Activated CD4-positive, alpha-beta T cell treated with anti-CD3 and anti-CD28 coated beads for 36 hours (primary cell): Measurements from ENCODE around the gene OSBPL10. TPM values are rescaled to one million over a fixed set of nuclear protein-coding genes. Genes with fewer than 3 reads are reported as not detected.

Experiments
- ATAC-seq: fragments of 200-7000 bp; cut with Tn5 transposase; one replicate; pipeline ENCODE4 v1.10.0; 2021; ENCODE audit warnings: mild to moderate bottlenecking, moderate library complexity
- CTCF ChIA-PET: fragments of 350-600 bp; sonication (Branson Sonifier 250); formaldehyde crosslinking; loops from one replicate; lab custom pipeline; 2021; ENCODE audit warnings: antibody characterized with exemption; lab: Charles Lee
- POLR2A ChIA-PET: fragments of 350-600 bp; sonication (Branson Sonifier 250); formaldehyde crosslinking; loops from one replicate; lab custom pipeline; 2021; ENCODE audit warnings: antibody characterized with exemption, inconsistent platforms; lab: Charles Lee
- DNase-seq: peaks from one replicate; pipeline ENCODE4 v3.0.0-alpha.2; 2020
- H3K27ac Mint-ChIP-seq: one replicate; pipeline ENCODE4 v1.8.0; 2021; ENCODE audit warnings: mixed read lengths
- H3K27me3 Mint-ChIP-seq: one replicate; pipeline ENCODE4 v1.8.0; 2021; ENCODE audit warnings: mixed read lengths
- H3K36me3 Mint-ChIP-seq: one replicate; pipeline ENCODE4 v1.8.0; 2021; ENCODE audit warnings: low read depth, mixed read lengths
- H3K4me1 Mint-ChIP-seq: one replicate; pipeline ENCODE4 v1.8.0; 2021; ENCODE audit warnings: mixed read lengths
- H3K4me3 Mint-ChIP-seq: one replicate; pipeline ENCODE4 v1.8.0; 2021; ENCODE audit warnings: mild to moderate bottlenecking, moderate library complexity, mixed read lengths
- H3K9me3 Mint-ChIP-seq: one replicate; pipeline ENCODE4 v1.8.0; 2021; ENCODE audit warnings: low read depth, mixed read lengths
- intact Hi-C, 2 experiments: fragments of 100-400 bp; cut with DNase I in 1 of 2; cut with micrococcal nuclease in 1 of 2; formaldehyde crosslinking; loops; one replicate each; pipeline versions ENCODE4 v1.14.2 to v1.15.1; 2022 to 2024; cut with DNase I, micrococcal nuclease
- total RNA-seq, 2 experiments: library from RNA; stranded (reverse); gene quantifications; one replicate each; pipeline ENCODE4 v1.2.3, GENCODE V29; 2021

Gene OSBPL10
- total RNA-seq, 2 experiments from 2014 or later, result 11.2 to 11.8 TPM

DNA sequence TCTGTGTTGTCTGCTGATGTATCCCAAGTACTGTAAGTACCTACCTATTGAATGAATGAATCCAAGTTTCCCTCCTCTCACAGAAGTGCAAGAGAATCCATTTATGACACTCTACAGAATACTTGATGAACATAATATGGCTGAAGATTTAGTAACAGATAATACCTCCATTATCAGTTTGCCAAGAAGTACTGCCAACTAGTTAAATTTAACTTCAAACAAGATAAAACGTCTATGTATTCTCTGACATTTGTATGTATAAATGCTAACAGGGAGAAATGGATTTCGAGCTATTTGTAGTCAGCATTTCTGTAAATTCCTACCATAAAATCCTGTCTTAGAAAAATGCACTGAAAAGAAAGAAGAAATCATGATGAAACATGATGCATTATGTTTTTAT, 230.7 kb downstream of the OSBPL10 start:
- Mint-ChIP-seq H3K27ac (no peak overlapping the region), H3K9me3 (no peaks in the 10 kb centered on the region), H3K4me3 (no peak overlapping the region), H3K27me3 (no peaks in the 10 kb centered on the region), H3K36me3 (no peaks in the 10 kb centered on the region), H3K4me1 (peaks cover 15% of the 10 kb centered on the region)
- intact Hi-C loops, result loop anchor here in 1 of 2 experiments (10.0 kb wide), 1 partner anchor 676 kb away; no protein-coding TSS in a partner anchor
- DNase-seq (no peak), ATAC-seq (no peak)
- POLR2A ChIA-PET, result no interaction called here
- CTCF ChIA-PET, result no interaction called here

GRCh38 chr3:31748933-31749295, 232.1 kb downstream of the OSBPL10 start:
- Mint-ChIP-seq H3K27ac (no peak overlapping the region), H3K27me3 (no peaks in the 10 kb centered on the region), H3K4me1 (peaks cover 1% of the 10 kb centered on the region), H3K4me3 (no peak overlapping the region), H3K36me3 (no peaks in the 10 kb centered on the region), H3K9me3 (no peaks in the 10 kb centered on the region)
- POLR2A ChIA-PET, result interaction anchor here (0.6 kb wide), 1 partner anchor 9 kb away, joined by 7 read pairs; no protein-coding TSS in a partner anchor
- ATAC-seq (no peak), DNase-seq (no peak)
- intact Hi-C loops, result no loop called here
- CTCF ChIA-PET, result interaction anchor here (0.7 to 1.3 kb wide), 2 partner anchors 24 to 490 kb away, joined by 3 read pairs; no protein-coding TSS in a partner anchor

- DNase-seq, result no peak
- no peak for ATAC-seq
- Mint-ChIP-seq H3K27ac (no peak overlapping the region), H3K4me1 (no peaks in the 10 kb centered on the region), H3K9me3 (no peaks in the 10 kb centered on the region), H3K36me3 (no peaks in the 10 kb centered on the region), H3K4me3 (no peak overlapping the region), H3K27me3 (no peaks in the 10 kb centered on the region)
- intact Hi-C loops, result no loop called here
- ChIA-PET CTCF (interaction anchor here (0.7 to 1.3 kb wide), 2 partner anchors 24 to 491 kb away, joined by 3 read pairs; no protein-coding TSS in a partner anchor), POLR2A (interaction anchor here (0.6 kb wide), 1 partner anchor 9 kb away, joined by 7 read pairs; no protein-coding TSS in a partner anchor)
Measured at GRCh38 chr3:31748281-31748932, 232.7 kb downstream of the OSBPL10 start.

DNA sequence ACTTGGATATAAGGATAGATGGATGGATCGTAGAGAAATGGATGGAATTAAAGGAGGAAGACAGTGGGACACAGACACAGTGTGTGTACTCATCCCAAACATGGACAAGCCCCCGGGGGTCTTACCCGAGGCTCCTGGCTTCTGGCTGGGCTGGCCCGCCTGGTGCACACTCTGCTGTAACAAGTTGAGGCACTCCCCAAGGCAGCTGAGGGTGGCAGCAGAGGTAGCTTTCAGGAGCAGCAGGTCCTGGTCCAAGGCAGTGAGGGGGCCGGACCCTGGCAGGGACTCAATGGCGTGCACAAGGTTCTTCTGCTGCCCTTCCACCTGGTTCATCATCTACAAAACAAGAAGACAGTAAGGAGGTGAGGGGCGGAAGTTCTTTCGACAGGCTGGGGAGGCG, 233.3 kb downstream of the OSBPL10 start:
- Mint-ChIP-seq H3K27me3 (no peaks in the 10 kb centered on the region), H3K4me1 (no peaks in the 10 kb centered on the region), H3K4me3 (no peak overlapping the region), H3K36me3 (no peaks in the 10 kb centered on the region), H3K27ac (no peak overlapping the region), H3K9me3 (no peaks in the 10 kb centered on the region)
- intact Hi-C loops, result no loop called here
- DNase-seq, result no peak
- POLR2A ChIA-PET, result interaction anchor here (0.7 kb wide), 1 partner anchor 82 kb away, joined by 4 read pairs; no protein-coding TSS in a partner anchor
- no peak for ATAC-seq
- CTCF ChIA-PET, result no interaction called here

DNA sequence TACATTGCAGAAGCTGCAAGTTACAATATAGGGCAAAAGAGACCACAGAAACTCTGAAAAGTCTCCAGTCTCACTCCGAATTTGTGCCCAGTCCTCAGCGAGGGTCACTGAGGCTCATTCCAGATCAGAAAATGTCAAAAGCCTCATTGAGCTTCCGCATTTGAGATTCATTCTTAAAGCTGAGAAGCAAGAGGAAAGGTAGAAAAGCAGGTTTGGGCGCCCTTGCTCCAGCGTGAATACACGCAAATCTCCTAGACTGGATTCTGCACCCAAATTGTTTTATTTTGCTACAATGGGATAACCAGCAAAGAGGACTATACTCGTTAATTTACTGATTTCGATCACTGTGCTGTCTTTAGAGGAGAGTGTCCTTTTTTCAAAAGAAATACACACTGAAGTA, 236.1 kb downstream of the OSBPL10 start:
- DNase-seq (no peak), ATAC-seq (no peak)
- H3K4me1 Mint-ChIP-seq, result no peaks in the 10 kb centered on the region
- H3K4me3 Mint-ChIP-seq, result no peak overlapping the region
- intact Hi-C loops, result no loop called here
- H3K27me3 Mint-ChIP-seq, result no peaks in the 10 kb centered on the region
- CTCF ChIA-PET, result interaction anchor here (0.6 kb wide), 1 partner anchor 13 kb away, joined by 3 read pairs; no protein-coding TSS in a partner anchor
- H3K36me3 Mint-ChIP-seq, result no peaks in the 10 kb centered on the region
- no peaks in the 10 kb centered on the region for H3K9me3 Mint-ChIP-seq
- no peak overlapping the region for H3K27ac Mint-ChIP-seq
- POLR2A ChIA-PET, result no interaction called here

DNA sequence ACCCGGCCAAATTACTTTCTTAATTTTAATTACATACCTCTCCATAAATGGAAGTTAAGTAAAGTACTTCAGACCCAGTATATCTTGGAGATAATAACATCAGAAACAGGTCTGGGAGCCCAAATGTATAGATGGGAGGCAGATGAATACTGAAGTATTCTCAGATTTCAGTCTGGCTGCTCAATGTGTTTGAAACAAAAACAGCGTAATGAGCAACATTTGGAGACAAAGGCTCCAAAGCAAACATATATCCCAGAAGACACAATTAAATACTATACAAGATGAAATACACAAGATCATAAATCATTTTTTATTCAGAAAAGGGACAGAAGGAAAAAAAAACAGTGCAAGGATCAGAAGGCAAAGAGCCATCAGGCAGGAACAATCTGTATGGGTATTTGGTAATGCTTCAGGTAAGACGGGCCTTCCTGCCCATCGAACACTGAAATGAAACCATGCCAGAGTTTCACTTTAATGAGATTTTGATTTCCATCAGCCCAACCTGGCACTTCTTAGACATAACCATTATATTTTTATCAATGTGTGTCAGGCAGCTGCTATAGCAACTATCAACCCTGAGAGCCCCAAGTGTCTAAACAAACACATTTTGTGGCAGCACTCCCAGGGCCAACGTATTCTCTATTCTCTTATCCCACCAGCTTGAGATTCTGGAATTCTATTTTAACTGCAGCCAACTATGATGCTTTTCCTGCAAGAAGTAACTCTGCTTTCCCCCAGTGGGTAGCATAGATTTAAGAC, 237.6 kb downstream of the OSBPL10 start:
- intact Hi-C loops, result no loop called here
- H3K36me3 Mint-ChIP-seq, result no peaks in the 10 kb centered on the region
- DNase-seq (no peak), ATAC-seq (no peak)
- ChIA-PET POLR2A (no interaction called here), CTCF (interaction anchor here (0.6 to 1.5 kb wide), 2 partner anchors 13 to 61 kb away, joined by 3 read pairs; no protein-coding TSS in a partner anchor)
- no peaks in the 10 kb centered on the region for H3K27me3 Mint-ChIP-seq
- H3K27ac Mint-ChIP-seq, result no peak overlapping the region
- no peaks in the 10 kb centered on the region for H3K9me3 Mint-ChIP-seq
- no peak overlapping the region for H3K4me3 Mint-ChIP-seq
- H3K4me1 Mint-ChIP-seq, result no peaks in the 10 kb centered on the region

DNA sequence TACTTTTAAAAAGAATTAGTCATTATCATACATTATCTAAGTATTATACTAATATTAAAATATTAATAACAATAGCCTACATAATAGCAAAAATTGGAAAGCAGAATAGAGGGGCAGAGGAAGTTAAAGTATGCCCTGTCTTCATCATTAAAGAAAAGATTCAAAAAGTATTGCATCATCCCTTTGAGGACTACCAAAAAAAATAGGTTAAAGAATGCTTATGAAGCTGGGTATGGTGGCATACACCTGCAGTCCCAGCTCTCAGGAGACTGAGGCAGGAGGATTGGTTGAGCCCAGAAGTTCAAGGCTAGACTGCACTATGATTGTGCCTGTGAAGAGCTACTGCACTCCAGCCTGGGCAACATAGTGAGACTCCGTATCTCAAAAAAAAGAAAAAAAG, 240.7 kb downstream of the OSBPL10 start:
- Mint-ChIP-seq H3K27me3 (peaks cover 1% of the 10 kb centered on the region), H3K36me3 (no peaks in the 10 kb centered on the region), H3K9me3 (no peaks in the 10 kb centered on the region), H3K4me3 (no peak overlapping the region), H3K27ac (no peak overlapping the region), H3K4me1 (no peaks in the 10 kb centered on the region)
- no peak for ATAC-seq
- DNase-seq, result no peak
- ChIA-PET CTCF (no interaction called here), POLR2A (no interaction called here)
- intact Hi-C loops, result no loop called here

GRCh38 chr3:31738412-31738811, 242.7 kb downstream of the OSBPL10 start:
- ATAC-seq (no peak), DNase-seq (no peak)
- ChIA-PET POLR2A (no interaction called here), CTCF (interaction anchor here (0.5 to 0.6 kb wide), 2 partner anchors 515 to 843 kb away, joined by 3 to 4 read pairs; no protein-coding TSS in a partner anchor)
- Mint-ChIP-seq H3K36me3 (no peaks in the 10 kb centered on the region), H3K27me3 (peaks cover 2% of the 10 kb centered on the region), H3K9me3 (no peaks in the 10 kb centered on the region), H3K27ac (no peak overlapping the region), H3K4me1 (no peaks in the 10 kb centered on the region), H3K4me3 (no peak overlapping the region)
- intact Hi-C loops, result no loop called here

DNA sequence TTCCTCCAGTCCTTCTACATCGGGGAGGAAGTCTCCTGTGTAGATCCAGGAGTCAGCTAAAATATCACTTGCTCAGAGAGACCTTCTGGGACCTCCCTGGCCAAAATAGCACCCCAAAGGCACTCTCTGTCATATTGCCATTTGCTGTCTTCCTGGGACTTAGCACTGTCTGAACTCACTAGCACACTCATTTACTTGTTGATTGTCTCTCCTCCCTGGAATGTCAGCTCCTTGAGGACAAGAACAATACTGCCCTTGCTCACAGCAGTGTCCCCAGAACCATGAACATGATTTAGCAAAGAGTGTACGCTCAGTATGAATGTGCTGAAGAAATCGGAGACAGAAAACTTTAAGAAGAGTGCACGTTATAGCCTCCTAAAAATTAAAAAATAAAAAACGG, 245.4 kb downstream of the OSBPL10 start:
- CTCF ChIA-PET, result no interaction called here
- H3K36me3 Mint-ChIP-seq, result no peaks in the 10 kb centered on the region

GRCh38 chr3:31733234-31733667, 247.8 kb downstream of the OSBPL10 start:
- ChIA-PET CTCF (no interaction called here), POLR2A (no interaction called here)
- Mint-ChIP-seq H3K36me3 (no peaks in the 10 kb centered on the region), H3K4me1 (no peaks in the 10 kb centered on the region), H3K4me3 (no peak overlapping the region), H3K9me3 (no peaks in the 10 kb centered on the region), H3K27me3 (peaks cover 4% of the 10 kb centered on the region), H3K27ac (no peak overlapping the region)
- intact Hi-C loops, result no loop called here
- ATAC-seq (no peak), DNase-seq (no peak)

More for the DNA sequence above, 245.4 kb downstream of the OSBPL10 start:
- DNase-seq, result no peak
- Mint-ChIP-seq H3K4me1 (no peaks in the 10 kb centered on the region), H3K27me3 (peaks cover 2% of the 10 kb centered on the region), H3K9me3 (no peaks in the 10 kb centered on the region), H3K27ac (no peak overlapping the region), H3K4me3 (no peak overlapping the region)
- no peak for ATAC-seq
- POLR2A ChIA-PET, result no interaction called here
- intact Hi-C loops, result no loop called here

DNA sequence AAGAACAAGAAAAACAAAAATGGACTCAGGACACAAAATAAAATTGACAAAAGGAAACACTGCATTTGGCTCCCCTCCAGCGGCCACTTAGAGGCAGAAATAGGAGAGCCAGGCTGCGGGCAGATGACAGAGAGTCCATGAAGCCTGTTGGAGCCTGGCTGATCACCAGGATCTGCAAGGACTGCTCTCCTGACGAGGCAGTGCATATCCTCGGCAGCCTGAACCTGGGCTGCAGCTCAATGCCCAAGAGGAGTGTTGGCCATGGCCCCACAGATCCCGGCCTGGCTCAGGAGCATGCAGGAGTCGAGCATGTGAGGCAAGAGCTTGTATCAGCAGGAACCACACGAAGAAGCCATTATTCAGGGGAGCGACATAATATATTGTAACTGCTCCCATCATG, 248.5 kb downstream of the OSBPL10 start:
- DNase-seq (no peak), ATAC-seq (no peak)
- ChIA-PET POLR2A (no interaction called here), CTCF (no interaction called here)
- intact Hi-C loops, result no loop called here
- H3K27me3 Mint-ChIP-seq, result peaks cover 4% of the 10 kb centered on the region
- H3K4me1 Mint-ChIP-seq, result no peaks in the 10 kb centered on the region
- no peaks in the 10 kb centered on the region for H3K9me3 Mint-ChIP-seq
- H3K36me3 Mint-ChIP-seq, result no peaks in the 10 kb centered on the region
- H3K4me3 Mint-ChIP-seq, result no peak overlapping the region
- no peak overlapping the region for H3K27ac Mint-ChIP-seq
